ENCODE data around the gene ACY1. TPM values are rescaled to one million over a fixed set of nuclear protein-coding genes. Genes with fewer than 3 reads are reported as not detected.

Gene ACY1
- total and polyA plus RNA-seq, 2 of the 13 experiments (the other 11 are each of a cell fraction or from before 2014, with no cell fraction given) = 113 to 162 TPM

DNA sequence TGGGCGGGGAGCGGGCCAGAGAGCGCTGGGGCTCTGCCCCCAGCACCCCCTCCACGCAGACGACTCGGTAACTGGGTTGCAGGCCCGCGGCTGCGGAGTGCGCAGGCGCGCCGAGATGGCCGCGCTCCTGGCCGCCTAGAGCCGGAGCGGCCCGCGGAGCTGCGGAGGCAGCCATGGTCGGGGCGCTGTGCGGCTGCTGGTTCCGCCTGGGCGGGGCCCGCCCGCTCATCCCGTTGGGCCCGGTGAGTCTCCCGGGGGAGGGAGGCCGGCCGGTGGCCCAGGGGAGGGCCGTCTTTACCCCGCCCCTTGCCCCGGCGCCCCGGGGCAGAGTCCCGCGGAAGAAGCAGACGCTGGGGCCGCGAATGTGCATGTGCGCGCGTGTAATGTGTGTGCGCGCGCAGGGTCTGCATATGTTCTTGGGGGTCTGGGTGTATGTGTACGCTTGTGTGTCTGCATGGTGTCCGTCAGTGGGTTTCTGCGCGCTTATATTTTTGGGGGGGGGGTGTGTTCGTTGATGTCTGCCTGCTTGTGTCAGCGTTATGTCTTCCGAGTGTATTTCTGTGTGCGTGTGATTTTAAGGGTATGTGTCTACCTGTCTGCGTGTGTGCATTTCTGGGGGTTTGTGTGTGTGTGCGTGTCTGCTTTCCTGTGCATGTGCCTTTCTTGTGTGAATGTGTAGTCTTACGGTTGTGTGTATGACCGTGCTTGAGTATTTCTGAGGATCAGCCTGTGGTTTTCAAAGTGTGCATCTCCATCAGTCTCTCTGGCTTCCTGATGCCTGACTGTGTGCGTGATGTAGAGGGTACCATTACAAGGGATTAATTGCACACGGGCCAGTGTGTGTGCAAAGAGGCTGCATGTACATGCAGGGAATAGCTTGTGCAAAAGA, 8.1 kb upstream of the ACY1 start, which contains the start of gene ABHD14A (continued):
- TF ChIP-seq ARID5B (CRISPR knock-in tag; IDR thresholded peaks at IDR 0.05) = 0 out of 2 replicates have a peak, but pooled peaks have one; percentile 9
- TF ChIP-seq ZMYM2 (CRISPR knock-in tag; IDR thresholded peaks at IDR 0.05) = no peak
- TF ChIP-seq CBFB (CRISPR knock-in tag; IDR thresholded peaks at IDR 0.05) = no peak
- no peak for TF ChIP-seq ZNF549 (CRISPR knock-in tag; IDR thresholded peaks at IDR 0.05)
- TF ChIP-seq ZNF709 (CRISPR knock-in tag; IDR thresholded peaks at IDR 0.05) = 0 out of 2 replicates have a peak, but pooled peaks have one; percentile 5
- TF ChIP-seq RFX3 (CRISPR knock-in tag; IDR thresholded peaks at IDR 0.05) = no peak
- TF ChIP-seq ESRRA (CRISPR knock-in tag; IDR thresholded peaks at IDR 0.05; ENCODE audit: low read depth) = no peak
- TF ChIP-seq KDM2A (CRISPR knock-in tag; IDR thresholded peaks at IDR 0.05; ENCODE audit: borderline replicate concordance, low read depth) = peak; percentile 67; the same call in 1 of the 2 replicates
- TF ChIP-seq HNRNPUL1 (IDR thresholded peaks at IDR 0.05; ENCODE audit: low read depth, low read length) = 0 out of 2 replicates have a peak, but pooled peaks have one; percentile 26
- TF ChIP-seq ZNF672 (CRISPR knock-in tag; IDR thresholded peaks at IDR 0.05) = no peak
- TF ChIP-seq NR2C2 (CRISPR knock-in tag; IDR thresholded peaks at IDR 0.05; ENCODE audit: borderline replicate concordance) = no peak; the same call in 1 of the 2 replicates
- no peak for TF ChIP-seq ZKSCAN1 (IDR thresholded peaks at IDR 0.05; ENCODE audit: low read length)
- TF ChIP-seq, protein P1, sequence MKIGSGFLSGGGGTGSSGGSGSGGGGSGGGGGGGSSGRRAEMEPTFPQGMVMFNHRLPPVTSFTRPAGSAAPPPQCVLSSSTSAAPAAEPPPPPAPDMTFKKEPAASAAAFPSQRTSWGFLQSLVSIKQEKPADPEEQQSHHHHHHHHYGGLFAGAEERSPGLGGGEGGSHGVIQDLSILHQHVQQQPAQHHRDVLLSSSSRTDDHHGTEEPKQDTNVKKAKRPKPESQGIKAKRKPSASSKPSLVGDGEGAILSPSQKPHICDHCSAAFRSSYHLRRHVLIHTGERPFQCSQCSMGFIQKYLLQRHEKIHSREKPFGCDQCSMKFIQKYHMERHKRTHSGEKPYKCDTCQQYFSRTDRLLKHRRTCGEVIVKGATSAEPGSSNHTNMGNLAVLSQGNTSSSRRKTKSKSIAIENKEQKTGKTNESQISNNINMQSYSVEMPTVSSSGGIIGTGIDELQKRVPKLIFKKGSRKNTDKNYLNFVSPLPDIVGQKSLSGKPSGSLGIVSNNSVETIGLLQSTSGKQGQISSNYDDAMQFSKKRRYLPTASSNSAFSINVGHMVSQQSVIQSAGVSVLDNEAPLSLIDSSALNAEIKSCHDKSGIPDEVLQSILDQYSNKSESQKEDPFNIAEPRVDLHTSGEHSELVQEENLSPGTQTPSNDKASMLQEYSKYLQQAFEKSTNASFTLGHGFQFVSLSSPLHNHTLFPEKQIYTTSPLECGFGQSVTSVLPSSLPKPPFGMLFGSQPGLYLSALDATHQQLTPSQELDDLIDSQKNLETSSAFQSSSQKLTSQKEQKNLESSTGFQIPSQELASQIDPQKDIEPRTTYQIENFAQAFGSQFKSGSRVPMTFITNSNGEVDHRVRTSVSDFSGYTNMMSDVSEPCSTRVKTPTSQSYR (CRISPR knock-in tag; IDR thresholded peaks at IDR 0.05; ENCODE audit: borderline replicate concordance) = peak; percentile 17; the same call in 1 of the 2 replicates
- TF ChIP-seq ZNF746 (CRISPR knock-in tag; IDR thresholded peaks at IDR 0.05) = no peak
- TF ChIP-seq, protein P2, sequence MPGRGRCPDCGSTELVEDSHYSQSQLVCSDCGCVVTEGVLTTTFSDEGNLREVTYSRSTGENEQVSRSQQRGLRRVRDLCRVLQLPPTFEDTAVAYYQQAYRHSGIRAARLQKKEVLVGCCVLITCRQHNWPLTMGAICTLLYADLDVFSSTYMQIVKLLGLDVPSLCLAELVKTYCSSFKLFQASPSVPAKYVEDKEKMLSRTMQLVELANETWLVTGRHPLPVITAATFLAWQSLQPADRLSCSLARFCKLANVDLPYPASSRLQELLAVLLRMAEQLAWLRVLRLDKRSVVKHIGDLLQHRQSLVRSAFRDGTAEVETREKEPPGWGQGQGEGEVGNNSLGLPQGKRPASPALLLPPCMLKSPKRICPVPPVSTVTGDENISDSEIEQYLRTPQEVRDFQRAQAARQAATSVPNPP (CRISPR knock-in tag; IDR thresholded peaks at IDR 0.05) = no peak
- TF ChIP-seq TBX2 (CRISPR knock-in tag; IDR thresholded peaks at IDR 0.05; ENCODE audit: borderline replicate concordance) = no peak
- TF ChIP-seq PHF21A (CRISPR knock-in tag; IDR thresholded peaks at IDR 0.05) = peak; percentile 63
- TF ChIP-seq FOXK1 (CRISPR knock-in tag; IDR thresholded peaks at IDR 0.05; ENCODE audit: borderline replicate concordance, low read depth) = no peak
- 0 out of 2 replicates have a peak, but pooled peaks have one; percentile 21 for TF ChIP-seq ZNF678 (CRISPR knock-in tag; IDR thresholded peaks at IDR 0.05)
- no peak for TF ChIP-seq RARG (CRISPR knock-in tag; IDR thresholded peaks at IDR 0.05; ENCODE audit: low read depth)

Data from HepG2 (cell line).